Calu3 (cell line): ENCODE data around the gene SH2D4B. TPM values are rescaled to one million over a fixed set of nuclear protein-coding genes. Genes with fewer than 3 reads are reported as not detected.

Source experiments
- BruUV-seq: library from RNA; stranded (reverse); fragments of 400-500 nt; replicated peaks from 2 replicates; lab custom pipeline; 2021; lab: Mats Ljungman, UMichigan
- CTCF ChIA-PET: fragments of 300-600 bp; sonication (Branson Sonifier 250); formaldehyde crosslinking; loops from one replicate; lab custom pipeline; 2022; ENCODE audit warnings: antibody characterized with exemption; lab: Charles Lee
- DNase-seq: peaks from one replicate; pipeline ENCODE4 v3.0.0; 2022
- H3K27ac Mint-ChIP-seq: one replicate; pipeline ENCODE4 v1.8.0; 2022; ENCODE audit warnings: mixed read lengths; ENCODE audit not compliant: unreplicated experiment
- H3K27me3 Mint-ChIP-seq: one replicate; pipeline ENCODE4 v1.8.0; 2022; ENCODE audit warnings: mixed read lengths; ENCODE audit not compliant: unreplicated experiment
- H3K36me3 Mint-ChIP-seq: one replicate; pipeline ENCODE4 v1.8.0; 2022; ENCODE audit warnings: mild to moderate bottlenecking, moderate library complexity, mixed read lengths; ENCODE audit not compliant: insufficient read depth, unreplicated experiment
- H3K4me1 Mint-ChIP-seq: one replicate; pipeline ENCODE4 v1.8.0; 2022; ENCODE audit warnings: mild to moderate bottlenecking, low read depth, mixed read lengths; ENCODE audit not compliant: unreplicated experiment
- H3K4me3 Mint-ChIP-seq: one replicate; pipeline ENCODE4 v1.8.0; 2022; ENCODE audit warnings: mild to moderate bottlenecking, low read depth, moderate library complexity, mixed read lengths; ENCODE audit not compliant: unreplicated experiment
- H3K9me3 Mint-ChIP-seq: one replicate; pipeline ENCODE4 v1.8.0; 2022; ENCODE audit warnings: low read depth, mixed read lengths; ENCODE audit not compliant: unreplicated experiment
- intact Hi-C: fragments of 100-400 bp; cut with micrococcal nuclease; formaldehyde crosslinking; loops from one replicate; pipeline ENCODE4 v1.10.0; 2022; ENCODE audit not compliant: unreplicated experiment
- total RNA-seq: library from RNA; stranded (reverse); gene quantifications from 2 replicates; pipeline ENCODE4 v1.2.3, GENCODE V29; 2022
- TF ChIP-seq, protein P1 (sequence below): fragments of 200-600 bp; IDR thresholded peaks from one replicate; pipeline ENCODE4 v1.8.0; 2022; ENCODE audit warnings: antibody characterized with exemption; ENCODE audit not compliant: unreplicated experiment

SH2D4B gene
- total RNA-seq, 1 experiment from 2014 or later: not detected

DNA sequence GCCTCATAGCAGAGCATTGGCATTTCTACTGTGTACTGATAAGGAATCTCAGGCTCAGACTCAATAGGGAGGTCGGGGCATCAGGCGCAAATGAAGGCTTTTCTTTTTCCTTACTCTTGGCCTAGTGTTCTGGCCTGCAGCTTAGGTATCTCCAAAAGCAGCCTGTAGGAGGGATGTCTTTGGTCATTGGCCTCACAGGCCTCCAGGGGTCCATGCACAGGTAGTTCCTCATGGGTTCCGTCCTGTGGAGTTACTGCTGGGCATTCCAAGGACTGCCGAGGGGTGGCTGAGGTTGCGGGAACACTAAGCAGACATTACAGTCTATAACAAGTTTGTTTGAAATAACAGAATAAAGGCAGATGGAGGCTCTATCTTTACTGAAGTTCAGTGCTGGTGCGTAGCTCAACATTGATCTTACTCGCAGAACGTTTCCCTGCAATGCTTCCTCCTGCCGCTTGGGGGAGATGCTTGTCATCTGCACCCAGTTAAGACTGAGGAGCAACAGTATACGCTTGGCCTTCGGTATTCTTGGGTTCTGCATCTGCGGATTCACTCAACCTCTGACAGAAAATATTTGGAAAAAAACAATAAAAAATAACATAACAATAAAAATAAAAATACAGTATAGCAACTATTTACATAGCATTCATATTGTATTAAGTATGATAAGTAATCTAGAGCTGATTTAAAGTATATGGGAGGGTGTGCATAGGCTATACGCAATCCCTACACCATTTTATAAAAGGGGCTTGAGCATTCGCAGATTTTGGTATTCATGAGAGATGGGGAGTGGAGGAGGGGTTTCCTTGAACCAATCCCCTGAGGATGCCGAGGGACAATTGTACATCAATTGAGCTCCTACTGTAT, 58.9 kb downstream of the SH2D4B start:
- Mint-ChIP-seq H3K4me3 (no peak overlapping the region), H3K36me3 (no peaks in the 10 kb centered on the region), H3K27me3 (peaks cover 6% of the 10 kb centered on the region), H3K9me3 (no peaks in the 10 kb centered on the region), H3K4me1 (no peaks in the 10 kb centered on the region), H3K27ac (no peak overlapping the region)
- CTCF ChIA-PET: interaction anchor here (0.6 to 1.9 kb wide), 11 partner anchors 10 to 238 kb away, joined by 3 to 7 read pairs (median 3); no protein-coding TSS in a partner anchor
- intact Hi-C loops: loop anchor here (5.0 kb wide), 1 partner anchor 154 kb away; no protein-coding TSS in a partner anchor
- peak; percentile 52 for DNase-seq
- TF ChIP-seq, protein P1, sequence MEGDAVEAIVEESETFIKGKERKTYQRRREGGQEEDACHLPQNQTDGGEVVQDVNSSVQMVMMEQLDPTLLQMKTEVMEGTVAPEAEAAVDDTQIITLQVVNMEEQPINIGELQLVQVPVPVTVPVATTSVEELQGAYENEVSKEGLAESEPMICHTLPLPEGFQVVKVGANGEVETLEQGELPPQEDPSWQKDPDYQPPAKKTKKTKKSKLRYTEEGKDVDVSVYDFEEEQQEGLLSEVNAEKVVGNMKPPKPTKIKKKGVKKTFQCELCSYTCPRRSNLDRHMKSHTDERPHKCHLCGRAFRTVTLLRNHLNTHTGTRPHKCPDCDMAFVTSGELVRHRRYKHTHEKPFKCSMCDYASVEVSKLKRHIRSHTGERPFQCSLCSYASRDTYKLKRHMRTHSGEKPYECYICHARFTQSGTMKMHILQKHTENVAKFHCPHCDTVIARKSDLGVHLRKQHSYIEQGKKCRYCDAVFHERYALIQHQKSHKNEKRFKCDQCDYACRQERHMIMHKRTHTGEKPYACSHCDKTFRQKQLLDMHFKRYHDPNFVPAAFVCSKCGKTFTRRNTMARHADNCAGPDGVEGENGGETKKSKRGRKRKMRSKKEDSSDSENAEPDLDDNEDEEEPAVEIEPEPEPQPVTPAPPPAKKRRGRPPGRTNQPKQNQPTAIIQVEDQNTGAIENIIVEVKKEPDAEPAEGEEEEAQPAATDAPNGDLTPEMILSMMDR: peak; percentile 91
- BruUV-seq: no TSS peak

DNA sequence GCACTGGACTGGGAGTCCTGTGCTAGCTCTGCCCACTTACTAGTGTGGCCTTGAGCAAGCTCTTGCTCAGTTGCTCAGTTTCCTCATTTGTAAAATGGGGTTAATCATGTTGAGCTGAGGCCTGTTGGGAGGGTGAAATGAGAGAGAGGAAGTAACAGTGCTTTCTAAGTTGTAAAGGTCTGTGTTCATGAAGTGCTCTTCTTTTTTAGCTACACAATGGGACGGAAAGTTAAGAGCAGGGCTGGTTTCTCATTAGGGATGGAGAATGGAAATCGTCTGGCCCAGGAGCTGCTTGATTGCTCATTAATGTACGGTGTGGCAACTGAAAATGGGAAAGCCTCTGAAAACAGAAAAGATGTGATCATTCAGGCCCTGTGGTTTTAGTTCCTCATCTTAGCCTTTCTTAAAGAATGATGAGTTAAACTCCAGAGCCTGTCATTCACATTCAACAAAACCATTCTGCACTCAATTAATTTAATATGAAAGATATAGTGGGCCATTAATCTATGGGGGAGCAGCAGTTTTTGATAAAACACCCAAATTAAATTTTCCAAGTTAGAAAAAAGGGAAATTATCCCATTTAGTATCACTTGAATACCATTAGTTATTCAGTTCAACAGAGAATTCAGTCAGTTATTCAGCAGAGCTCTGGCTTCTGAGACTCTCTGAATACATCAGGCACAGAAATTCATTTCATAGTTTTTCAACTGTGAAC, 60.5 kb downstream of the SH2D4B start:
- CTCF ChIA-PET: interaction anchor here (1.3 to 1.9 kb wide), 2 partner anchors 153 to 215 kb away, joined by 3 to 5 read pairs; no protein-coding TSS in a partner anchor
- no peaks in the 10 kb centered on the region for H3K4me1 Mint-ChIP-seq
- H3K27me3 Mint-ChIP-seq: peaks cover 22% of the 10 kb centered on the region
- DNase-seq: no peak
- TF ChIP-seq, protein P1: no peak
- no peaks in the 10 kb centered on the region for H3K36me3 Mint-ChIP-seq
- no peaks in the 10 kb centered on the region for H3K9me3 Mint-ChIP-seq
- no peak overlapping the region for H3K4me3 Mint-ChIP-seq
- H3K27ac Mint-ChIP-seq: no peak overlapping the region
- intact Hi-C loops: loop anchor here (5.0 kb wide), 1 partner anchor 156 kb away; no protein-coding TSS in a partner anchor
- no TSS peak for BruUV-seq

DNA sequence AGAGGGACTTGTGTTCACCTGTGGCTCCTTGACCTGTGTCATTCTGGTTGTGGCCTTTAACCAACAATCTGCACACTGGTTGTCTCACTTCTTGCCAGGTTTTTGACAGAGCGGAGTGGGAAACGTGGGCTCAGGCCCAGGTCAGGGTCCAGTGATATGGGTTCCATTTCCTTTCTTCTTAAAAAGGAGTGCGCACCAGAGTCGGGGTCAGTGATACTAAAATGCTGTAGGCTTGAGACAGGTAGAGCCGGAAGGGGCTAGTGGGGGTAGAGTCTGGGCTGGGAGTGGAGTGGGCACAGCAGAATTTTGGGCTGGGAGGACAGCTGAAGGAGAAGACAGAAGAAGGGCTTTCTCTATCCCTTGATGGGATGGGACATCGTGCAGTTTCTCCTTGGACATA, 61.2 kb downstream of the SH2D4B start:
- TF ChIP-seq, protein P1: no peak
- BruUV-seq: no TSS peak
- no peaks in the 10 kb centered on the region for H3K9me3 Mint-ChIP-seq
- H3K27ac Mint-ChIP-seq: no peak overlapping the region
- no peaks in the 10 kb centered on the region for H3K4me1 Mint-ChIP-seq
- H3K4me3 Mint-ChIP-seq: no peak overlapping the region
- no peak for DNase-seq
- intact Hi-C loops: loop anchor here (5.0 kb wide), 1 partner anchor 157 kb away; no protein-coding TSS in a partner anchor
- H3K36me3 Mint-ChIP-seq: no peaks in the 10 kb centered on the region
- peaks cover 26% of the 10 kb centered on the region for H3K27me3 Mint-ChIP-seq
- CTCF ChIA-PET: interaction anchor here (1.2 to 1.3 kb wide), 2 partner anchors 13 to 154 kb away, joined by 3 read pairs; no protein-coding TSS in a partner anchor

DNA sequence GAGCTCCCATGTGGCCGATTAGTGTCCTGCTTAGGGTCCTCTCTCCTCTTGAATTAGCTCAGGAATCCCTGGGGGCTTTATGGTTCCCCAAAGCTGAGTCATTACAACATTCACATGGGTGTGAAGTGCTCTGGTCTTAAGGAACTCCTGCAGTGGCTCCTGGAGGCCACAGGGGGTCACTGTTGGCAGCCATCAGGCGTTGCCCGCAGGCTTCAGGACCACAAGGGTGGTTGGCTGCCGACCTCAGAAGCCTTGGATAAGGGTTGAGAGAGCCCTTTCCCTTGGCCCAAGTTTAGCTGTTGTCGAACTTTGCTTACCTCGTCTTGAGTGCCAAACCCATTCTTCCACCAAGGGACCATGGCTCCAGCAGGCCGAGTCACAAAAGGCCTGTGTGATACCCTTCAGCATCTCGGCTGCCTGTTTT, 61.7 kb downstream of the SH2D4B start:
- peak; percentile 63 for DNase-seq
- intact Hi-C loops: loop anchor here (5.0 kb wide), 1 partner anchor 157 kb away; no protein-coding TSS in a partner anchor
- H3K27me3 Mint-ChIP-seq: peaks cover 31% of the 10 kb centered on the region
- H3K9me3 Mint-ChIP-seq: no peaks in the 10 kb centered on the region
- TF ChIP-seq, protein P1: peak; percentile 68
- H3K27ac Mint-ChIP-seq: no peak overlapping the region
- H3K4me3 Mint-ChIP-seq: no peak overlapping the region
- no TSS peak for BruUV-seq
- no peaks in the 10 kb centered on the region for H3K36me3 Mint-ChIP-seq
- CTCF ChIA-PET: interaction anchor here (1.2 to 1.3 kb wide), 2 partner anchors 12 to 155 kb away, joined by 3 read pairs; no protein-coding TSS in a partner anchor
- H3K4me1 Mint-ChIP-seq: no peaks in the 10 kb centered on the region
